ENCODE measurements around the gene USP49. TPM values are rescaled to one million over a fixed set of nuclear protein-coding genes. Genes with fewer than 3 reads are reported as not detected.

The USP49 gene
- total RNA-seq, 4 donors from 2014 or later: 2.1 to 8.6 (median 4.7) TPM

DNA sequence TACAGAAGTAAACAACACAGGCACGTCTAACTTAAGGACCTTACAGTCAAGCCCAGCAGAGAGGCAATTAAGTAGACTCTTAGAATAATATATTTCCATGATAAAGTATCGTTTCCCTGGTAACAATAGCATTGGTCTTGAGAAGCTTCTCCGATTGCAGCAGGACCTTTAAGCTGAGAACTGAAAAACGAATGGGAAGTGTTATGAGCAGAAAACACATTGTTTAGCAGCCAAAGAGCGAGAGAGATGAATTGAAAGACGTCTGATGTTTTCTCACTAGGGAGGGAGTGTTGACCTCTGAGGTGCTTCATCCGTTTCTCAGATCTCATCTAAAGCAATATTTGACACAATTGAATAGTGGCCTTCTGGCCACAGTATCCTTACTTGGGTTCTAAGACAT, 27.0 kb upstream of the USP49 start:
- H3K9me3 ChIP-seq: no peaks in the 10 kb centered on the region
- no peaks in the 10 kb centered on the region for H3K27me3 ChIP-seq
- peaks cover 0 to 26% (median 4%) of the 10 kb centered on the region in 4 donors for H3K4me1 ChIP-seq
- peak overlapping the region; percentile 65 to 88 (median 82) for H3K4me3 ChIP-seq
- peaks cover 0 to 2% (median 0%) of the 10 kb centered on the region in 3 donors for H3K36me3 ChIP-seq
- peak overlapping the region in 1 of 4 donors; percentile 94 for H3K27ac ChIP-seq
- no peak for DNase-seq
- no peak for TF ChIP-seq CTCF (IDR thresholded peaks at IDR 0.05)
- no peak for TF ChIP-seq POLR2A (IDR thresholded peaks at IDR 0.05)

- TF ChIP-seq POLR2A (IDR thresholded peaks at IDR 0.05) (no peak), CTCF (IDR thresholded peaks at IDR 0.05) (no peak)
- Histone ChIP-seq H3K4me3 (peak overlapping the region; percentile 65 to 88 (median 82)), H3K4me1 (peaks cover 0 to 26% (median 4%) of the 10 kb centered on the region in 4 donors), H3K27ac (peak overlapping the region; percentile 91 to 99 (median 96)), H3K36me3 (peaks cover 0 to 3% (median 0%) of the 10 kb centered on the region in 3 donors), H3K27me3 (no peaks in the 10 kb centered on the region), H3K9me3 (no peaks in the 10 kb centered on the region)
- DNase-seq: no peak
Observed at GRCh38 chr6:41921712-41921998, 26.5 kb upstream of the USP49 start.

GRCh38 chr6:41920921-41921711, 25.9 kb upstream of the USP49 start, which contains the start of the genes BYSL and MED20:
TSS of gene BYSL (plus strand) at chr6:41921499. CDS start at chr6:41921563, 64 bp downstream.
TSS of gene MED20 (minus strand) at chr6:41921139. CDS start at chr6:41921018, 121 bp downstream.
- no peaks in the 10 kb centered on the region for H3K27me3 ChIP-seq
- peaks cover 0 to 7% (median 0%) of the 10 kb centered on the region in 3 donors for H3K36me3 ChIP-seq
- DNase-seq: peak; percentile 95 to 97 (median 95)
- H3K27ac ChIP-seq: peak within 1 kb of the TSS; percentile 91 to 99 (median 96)
- no peaks in the 10 kb centered on the region for H3K9me3 ChIP-seq
- H3K4me3 ChIP-seq: peak within 1 kb of the TSS; percentile 65 to 88 (median 82)
- H3K4me1 ChIP-seq: peaks cover 0 to 26% (median 4%) of the 10 kb centered on the region in 4 donors
- TF ChIP-seq CTCF (IDR thresholded peaks at IDR 0.05): peak; percentile 95 to 99 (median 98)
- TF ChIP-seq POLR2A (IDR thresholded peaks at IDR 0.05): peak; percentile 80 to 81

- H3K9me3 ChIP-seq: no peaks in the 10 kb centered on the region
- no peak overlapping the region for H3K4me3 ChIP-seq
- peaks cover 0 to 43% (median 0%) of the 10 kb centered on the region in 3 donors for H3K36me3 ChIP-seq
- TF ChIP-seq CTCF (IDR thresholded peaks at IDR 0.05) (no peak), POLR2A (IDR thresholded peaks at IDR 0.05) (no peak)
- H3K27me3 ChIP-seq: no peaks in the 10 kb centered on the region
- peaks cover 0 to 17% (median 4%) of the 10 kb centered on the region in 4 donors for H3K4me1 ChIP-seq
- DNase-seq: no peak
- no peak overlapping the region for H3K27ac ChIP-seq
Observed at GRCh38 chr6:41917528-41917927, 22.4 kb upstream of the USP49 start.

DNA sequence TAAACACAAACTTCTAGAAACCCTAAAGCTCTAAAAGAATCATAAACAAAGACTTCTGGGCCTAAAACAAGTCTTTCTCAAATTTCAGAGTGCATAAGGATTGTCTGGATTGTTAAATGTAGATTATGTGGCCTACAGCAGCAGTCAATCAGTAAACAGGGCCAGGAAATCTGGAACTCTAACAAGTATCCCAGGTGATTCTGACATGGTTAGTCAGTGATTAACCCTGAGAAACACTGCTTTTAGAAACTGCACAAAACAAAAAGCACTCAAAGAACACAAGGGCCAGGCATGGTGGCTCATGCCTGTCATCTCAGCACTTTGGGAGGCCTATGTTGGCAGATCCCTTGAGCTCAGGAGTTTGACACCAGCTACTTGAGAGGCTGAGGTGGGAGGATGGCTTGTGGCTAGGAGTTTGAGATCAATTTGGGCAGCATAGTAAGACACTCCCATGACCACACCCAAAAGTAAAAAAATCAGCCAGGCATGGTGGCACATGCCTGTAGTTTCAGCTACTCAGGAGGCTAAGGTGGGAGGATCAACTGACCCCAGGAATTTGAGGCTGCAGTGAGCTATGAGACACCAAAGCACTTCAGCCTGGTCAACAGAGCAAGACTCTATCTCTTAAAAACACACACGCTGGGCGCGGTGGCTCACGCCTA, 19.8 kb upstream of the USP49 start:
- Histone ChIP-seq H3K9me3 (no peaks in the 10 kb centered on the region), H3K27me3 (no peaks in the 10 kb centered on the region), H3K27ac (no peak overlapping the region), H3K36me3 (peaks cover 0 to 45% (median 0%) of the 10 kb centered on the region in 3 donors), H3K4me3 (no peak overlapping the region), H3K4me1 (peaks cover 0 to 5% (median 1%) of the 10 kb centered on the region in 4 donors)
- TF ChIP-seq POLR2A (IDR thresholded peaks at IDR 0.05) (no peak), CTCF (IDR thresholded peaks at IDR 0.05) (no peak)
- DNase-seq: no peak
